NT2/D1 (cell line): Measurements from ENCODE around the gene GPR142.
A peak's percentile ranks its signal among the peaks of the same experiment; 100 is the strongest.

Experiments used
- DNase-seq: peaks from one replicate; pipeline ENCODE4 v3.0.0-alpha.2; 2011; ENCODE audit warnings: low read depth, low spot score
- H3K27me3 ChIP-seq: 2 replicates; pipeline ENCODE4 v1.6.0; 2011; ENCODE audit warnings: mild to moderate bottlenecking; ENCODE audit not compliant: insufficient read length, insufficient read depth
- H3K36me3 ChIP-seq: 2 replicates; pipeline ENCODE4 v1.6.1; 2011; ENCODE audit warnings: mild to moderate bottlenecking, low read length, mixed read lengths; ENCODE audit not compliant: insufficient read depth, insufficient read length
- H3K4me1 ChIP-seq: 2 replicates; pipeline ENCODE4 v1.5.1; 2011; ENCODE audit not compliant: insufficient read depth, insufficient read length
- H3K4me3 ChIP-seq: 2 replicates; pipeline ENCODE4 v1.5.1; 2011; ENCODE audit warnings: low read depth; ENCODE audit not compliant: insufficient read length
- H3K9ac ChIP-seq: 2 replicates; pipeline ENCODE4 v1.6.0; 2011; ENCODE audit warnings: low read depth; ENCODE audit not compliant: insufficient read length
- H3K9me3 ChIP-seq: 2 replicates; pipeline ENCODE4 v1.5.1; 2011; ENCODE audit warnings: mild to moderate bottlenecking, low read length; ENCODE audit not compliant: insufficient read depth
- SUZ12 ChIP-seq: IDR thresholded peaks from 2 replicates; pipeline ENCODE4 v1.6.1; 2011; ENCODE audit not compliant: insufficient read length, insufficient read depth; ENCODE audit errors: extremely low read depth
- YY1 ChIP-seq: IDR thresholded peaks from 2 replicates; pipeline ENCODE4 v1.6.1; 2011; ENCODE audit not compliant: insufficient read length, insufficient read depth
- ZNF274 ChIP-seq: IDR thresholded peaks from 2 replicates; pipeline ENCODE4 v1.6.1; 2011; ENCODE audit warnings: mild to moderate bottlenecking, low read depth, low read length

GPR142 gene

GRCh38 chr17:74345433-74346241, 21.7 kb upstream of the GPR142 start:
- DNase-seq: no peak
- TF ChIP-seq SUZ12 (no peak), ZNF274 (no peak), YY1 (no peak)
- H3K27me3 ChIP-seq: peaks cover 19% of the 10 kb centered on the region

GRCh38 chr17:74347646-74348045, 19.7 kb upstream of the GPR142 start:
- Histone ChIP-seq H3K36me3 (no peaks in the 10 kb centered on the region), H3K9me3 (no peaks in the 10 kb centered on the region), H3K9ac (no peak overlapping the region), H3K4me1 (peaks cover 15% of the 10 kb centered on the region), H3K27me3 (peaks cover 40% of the 10 kb centered on the region), H3K4me3 (no peak overlapping the region)
- no peak for DNase-seq
- no peak for TF ChIP-seq ZNF274
- TF ChIP-seq YY1: no peak
- no peak for TF ChIP-seq SUZ12

More at GRCh38 chr17:74345433-74346241, 21.7 kb upstream of the GPR142 start:
- H3K9ac ChIP-seq: no peak overlapping the region
- peaks cover 17% of the 10 kb centered on the region for H3K4me1 ChIP-seq
- no peak overlapping the region for H3K4me3 ChIP-seq
- no peaks in the 10 kb centered on the region for H3K9me3 ChIP-seq
- no peaks in the 10 kb centered on the region for H3K36me3 ChIP-seq

GRCh38 chr17:74349120-74349519, 18.2 kb upstream of the GPR142 start:
- H3K4me1 ChIP-seq: peaks cover 12% of the 10 kb centered on the region
- DNase-seq: no peak
- TF ChIP-seq ZNF274: no peak
- no peak overlapping the region for H3K4me3 ChIP-seq
- no peaks in the 10 kb centered on the region for H3K9me3 ChIP-seq
- peaks cover 54% of the 10 kb centered on the region for H3K27me3 ChIP-seq
- H3K9ac ChIP-seq: no peak overlapping the region
- H3K36me3 ChIP-seq: no peaks in the 10 kb centered on the region

GRCh38 chr17:74350486-74350885, 16.8 kb upstream of the GPR142 start:
- Histone ChIP-seq H3K4me3 (no peak overlapping the region), H3K36me3 (no peaks in the 10 kb centered on the region), H3K4me1 (peaks cover 6% of the 10 kb centered on the region), H3K9ac (no peak overlapping the region), H3K27me3 (peaks cover 68% of the 10 kb centered on the region), H3K9me3 (no peaks in the 10 kb centered on the region)
- no peak for TF ChIP-seq ZNF274
- no peak for DNase-seq

GRCh38 chr17:74351552-74352210, 15.6 kb upstream of the GPR142 start:
- Histone ChIP-seq H3K4me3 (peak overlapping the region; percentile 33), H3K36me3 (no peaks in the 10 kb centered on the region), H3K9me3 (no peaks in the 10 kb centered on the region), H3K27me3 (peaks cover 80% of the 10 kb centered on the region), H3K4me1 (peaks cover 8% of the 10 kb centered on the region), H3K9ac (peak overlapping the region; percentile 51)
- peak; percentile 30 for DNase-seq
- peak; percentile 78 for TF ChIP-seq SUZ12
- no peak for TF ChIP-seq YY1
- no peak for TF ChIP-seq ZNF274

GRCh38 chr17:74353446-74354060, 13.8 kb upstream of the GPR142 start:
- H3K27me3 ChIP-seq: peaks cover 95% of the 10 kb centered on the region
- peaks cover 1% of the 10 kb centered on the region; the same call in 1 of the 2 replicates for H3K9me3 ChIP-seq
- H3K9ac ChIP-seq: no peak overlapping the region
- no peak overlapping the region for H3K4me3 ChIP-seq
- no peaks in the 10 kb centered on the region for H3K36me3 ChIP-seq
- no peak for TF ChIP-seq YY1
- TF ChIP-seq ZNF274: no peak
- TF ChIP-seq SUZ12: no peak
- peaks cover 13% of the 10 kb centered on the region for H3K4me1 ChIP-seq
- DNase-seq: no peak

- no peak for TF ChIP-seq SUZ12
- TF ChIP-seq YY1: no peak
- TF ChIP-seq ZNF274: no peak
- no peak overlapping the region for H3K4me3 ChIP-seq
These were observed 13.2 kb upstream of the GPR142 start for GRCh38 chr17:74354123-74354522.

More at GRCh38 chr17:74354123-74354522, 13.2 kb upstream of the GPR142 start:
- Histone ChIP-seq H3K9ac (no peak overlapping the region), H3K9me3 (peaks cover 4% of the 10 kb centered on the region; the same call in 1 of the 2 replicates), H3K36me3 (no peaks in the 10 kb centered on the region), H3K27me3 (peaks cover 93% of the 10 kb centered on the region), H3K4me1 (peaks cover 13% of the 10 kb centered on the region)
- DNase-seq: peak; percentile 30
